Keratinocyte (primary cell): ENCODE results near the gene PAAF1. TPM values are rescaled to one million over a fixed set of nuclear protein-coding genes. Genes with fewer than 3 reads are reported as not detected.

ENCODE experiments used
- DNase-seq: peaks from one replicate; pipeline ENCODE4 v3.0.0-alpha.2; 2011; ENCODE audit warnings: low read depth, missing footprints, low spot score
- FAIRE-seq: peaks from 2 replicates; lab custom pipeline; 2011; peaks lifted over from hg19 to GRCh38; lab: Jason Lieb, UNC
- H2AFZ ChIP-seq: 2 replicates; pipeline ENCODE4 v1.6.0; 2012; ENCODE audit warnings: low read length, control low read depth, inconsistent platforms; ENCODE audit not compliant: control insufficient read depth
- H3K27ac ChIP-seq: 2 replicates; pipeline ENCODE4 v1.5.1; 2011; ENCODE audit warnings: low read length; ENCODE audit not compliant: control insufficient read depth, insufficient read depth
- H3K27me3 ChIP-seq: 3 replicates; pipeline ENCODE4 v1.6.0; 2011; ENCODE audit warnings: low read length; ENCODE audit not compliant: control insufficient read depth, insufficient read depth; ENCODE audit errors: extremely low read depth
- H3K36me3 ChIP-seq, 2 experiments: 2 replicates in 1 of 2; 3 replicates in 1 of 2; pipeline ENCODE4 v1.5.1; 2011; ENCODE audit warnings: low read length in 2 of 2, mild to moderate bottlenecking in 1 of 2; ENCODE audit not compliant: control insufficient read depth in 2 of 2, insufficient read depth in 2 of 2; ENCODE audit errors: extremely low read depth in 1 of 2
- H3K4me1 ChIP-seq: 3 replicates; pipeline ENCODE4 v1.5.1; 2011; ENCODE audit warnings: low read length; ENCODE audit not compliant: control insufficient read depth, insufficient read depth; ENCODE audit errors: extremely low read depth
- H3K4me2 ChIP-seq: 3 replicates; pipeline ENCODE4 v1.6.0; 2011; ENCODE audit warnings: low read depth, low read length; ENCODE audit not compliant: control insufficient read depth, insufficient read depth; ENCODE audit errors: extremely low read depth
- H3K4me3 ChIP-seq, 3 experiments: fragments of 200-600 bp in 1 of 3; sonication (generic) in 1 of 3; 2 replicates in 2 of 3; 3 replicates in 1 of 3; pipeline ENCODE4 v1.5.1; 2011 to 2016; ENCODE audit warnings: low read length in 3 of 3, mild to moderate bottlenecking in 3 of 3, control low read depth in 2 of 3, inconsistent platforms in 1 of 3, low read depth in 1 of 3, mixed read lengths in 1 of 3, mixed run types in 1 of 3, moderate library complexity in 1 of 3; ENCODE audit not compliant: control insufficient read depth in 2 of 3, insufficient read depth in 2 of 3; ENCODE audit errors: extremely low read depth in 1 of 3
- H3K79me2 ChIP-seq: 2 replicates; pipeline ENCODE4 v1.6.0; 2012; ENCODE audit warnings: low read length; ENCODE audit not compliant: control insufficient read depth, insufficient read depth
- H3K9ac ChIP-seq: 3 replicates; pipeline ENCODE4 v1.6.0; 2011; ENCODE audit warnings: low read length; ENCODE audit not compliant: control insufficient read depth, insufficient read depth; ENCODE audit errors: extremely low read depth
- H3K9me1 ChIP-seq: 3 replicates; pipeline ENCODE4 v1.6.0; 2011; ENCODE audit warnings: low read length; ENCODE audit not compliant: control insufficient read depth, insufficient read depth; ENCODE audit errors: extremely low read depth
- H3K9me3 ChIP-seq: 2 replicates; pipeline ENCODE4 v1.5.1; 2012; ENCODE audit warnings: low read depth, low read length; ENCODE audit not compliant: control insufficient read depth
- H4K20me1 ChIP-seq: 3 replicates; pipeline ENCODE4 v1.6.0; 2011; ENCODE audit warnings: low read length; ENCODE audit not compliant: control insufficient read depth, insufficient read depth; ENCODE audit errors: extremely low read depth
- EZH2 ChIP-seq: IDR thresholded peaks from one replicate; pipeline ENCODE4 v1.6.1; 2012; ENCODE audit warnings: inconsistent platforms, mild to moderate bottlenecking, low read length, moderate library complexity
- dilution Hi-C: fragments of 300-500 bp; cut with MboI; formaldehyde crosslinking; loops from one replicate; pipeline ENCODE4 v1.7.0; 2020; ENCODE audit warnings: low sequenced_read_pairs; ENCODE audit not compliant: extremely low pct_ligation_motif_present
- polyA plus RNA-seq, 5 experiments: library from polyadenylated mRNA; depleted of rRNA in 3 of 5; stranded (reverse) in 3 of 5; stranded (forward) in 1 of 5; unstranded in 1 of 5; fragments of >200 nt; gene quantifications; 1 replicate in 1 of 5; 2 replicates in 3 of 5; 3 replicates in 1 of 5; pipeline versions ENCODE4 v1.2.1 to v1.2.3, GENCODE V29; 2011 to 2012; ENCODE audit warnings: missing spikeins in 2 of 5, low read depth in 1 of 5, low replicate concordance in 1 of 5
- TF ChIP-seq, protein P1 (sequence below), 3 experiments: IDR thresholded peaks in 1 of 3; conservative IDR thresholded peaks in 1 of 3; optimal IDR thresholded peaks in 1 of 3; 2 replicates in 2 of 3; 3 replicates in 1 of 3; pipeline versions ENCODE3 to v1.5.1; 2011; ENCODE audit warnings: low read length in 3 of 3, mild to moderate bottlenecking in 3 of 3, moderate library complexity in 2 of 3, control low read depth in 1 of 3, inconsistent platforms in 1 of 3; ENCODE audit not compliant: insufficient read depth in 2 of 3; ENCODE audit errors: extremely low read depth in 1 of 3

The PAAF1 gene
- polyA plus RNA-seq, 1 donor (not counting 4 experiments of a cell fraction or from before 2014, with no cell fraction given), result 19.1 TPM

DNA sequence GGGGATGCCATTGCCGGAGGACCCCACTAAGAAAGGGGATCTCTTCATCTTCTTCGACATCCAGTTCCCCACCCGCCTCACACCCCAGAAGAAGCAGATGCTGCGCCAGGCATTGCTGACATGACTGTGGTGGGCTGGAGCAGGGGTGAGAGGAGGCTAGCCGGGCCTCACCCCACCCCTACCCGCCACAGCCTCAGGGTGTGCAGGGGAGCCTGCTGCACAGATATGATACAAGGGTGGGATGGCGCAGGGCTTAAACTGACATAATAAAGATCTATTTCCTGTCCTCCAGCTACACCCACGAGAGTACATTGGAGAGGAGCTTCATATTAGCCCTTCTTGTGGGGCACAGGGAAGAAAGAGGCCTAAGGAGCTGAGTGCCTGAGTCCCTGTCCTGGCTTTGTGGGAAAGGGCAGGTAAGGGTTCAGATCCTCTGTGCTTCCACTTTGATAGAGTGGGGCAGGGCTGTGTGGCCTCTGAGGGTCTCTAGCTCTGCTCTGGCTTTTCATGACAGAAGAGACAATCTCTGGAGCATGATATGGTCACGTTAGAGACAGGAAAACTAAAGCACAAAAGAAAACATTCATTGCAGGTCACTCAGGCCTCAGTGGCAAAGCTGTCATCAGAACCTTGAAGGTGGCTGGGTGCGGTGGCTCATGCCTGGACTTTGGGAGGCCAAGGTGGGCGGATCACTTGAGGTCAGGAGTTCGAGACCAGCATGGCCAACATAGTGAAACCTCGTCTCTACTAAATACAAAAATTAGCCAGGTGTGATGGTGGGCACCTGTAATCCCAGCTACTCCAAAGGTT, 93.4 kb downstream of the PAAF1 start:
- Histone ChIP-seq H3K9me1 (no peaks in the 10 kb centered on the region), H3K27me3 (no peaks in the 10 kb centered on the region), H3K9me3 (no peaks in the 10 kb centered on the region), H3K27ac (no peak overlapping the region), H3K4me3 (no peak overlapping the region), H4K20me1 (no peaks in the 10 kb centered on the region), H3K36me3 (no peaks in the 10 kb centered on the region), H2AFZ (no peak overlapping the region), H3K9ac (no peak overlapping the region), H3K79me2 (no peaks in the 10 kb centered on the region), H3K4me2 (no peak overlapping the region), H3K4me1 (peaks cover 8% of the 10 kb centered on the region)
- FAIRE-seq (no peak), DNase-seq (no peak)
- dilution Hi-C loops, result no loop called here
- TF ChIP-seq, protein P1, sequence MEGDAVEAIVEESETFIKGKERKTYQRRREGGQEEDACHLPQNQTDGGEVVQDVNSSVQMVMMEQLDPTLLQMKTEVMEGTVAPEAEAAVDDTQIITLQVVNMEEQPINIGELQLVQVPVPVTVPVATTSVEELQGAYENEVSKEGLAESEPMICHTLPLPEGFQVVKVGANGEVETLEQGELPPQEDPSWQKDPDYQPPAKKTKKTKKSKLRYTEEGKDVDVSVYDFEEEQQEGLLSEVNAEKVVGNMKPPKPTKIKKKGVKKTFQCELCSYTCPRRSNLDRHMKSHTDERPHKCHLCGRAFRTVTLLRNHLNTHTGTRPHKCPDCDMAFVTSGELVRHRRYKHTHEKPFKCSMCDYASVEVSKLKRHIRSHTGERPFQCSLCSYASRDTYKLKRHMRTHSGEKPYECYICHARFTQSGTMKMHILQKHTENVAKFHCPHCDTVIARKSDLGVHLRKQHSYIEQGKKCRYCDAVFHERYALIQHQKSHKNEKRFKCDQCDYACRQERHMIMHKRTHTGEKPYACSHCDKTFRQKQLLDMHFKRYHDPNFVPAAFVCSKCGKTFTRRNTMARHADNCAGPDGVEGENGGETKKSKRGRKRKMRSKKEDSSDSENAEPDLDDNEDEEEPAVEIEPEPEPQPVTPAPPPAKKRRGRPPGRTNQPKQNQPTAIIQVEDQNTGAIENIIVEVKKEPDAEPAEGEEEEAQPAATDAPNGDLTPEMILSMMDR (optimal IDR thresholded peaks at IDR 0.05 in 1 of 3, IDR thresholded peaks at IDR 0.05 in 1 of 3, conservative IDR thresholded peaks at IDR 0.05 in 1 of 3; ENCODE audit: extremely low read depth in 1 of 3, insufficient read depth in 2 of 3, low read length in 3 of 3), result no peak
- TF ChIP-seq EZH2, result no peak

DNA sequence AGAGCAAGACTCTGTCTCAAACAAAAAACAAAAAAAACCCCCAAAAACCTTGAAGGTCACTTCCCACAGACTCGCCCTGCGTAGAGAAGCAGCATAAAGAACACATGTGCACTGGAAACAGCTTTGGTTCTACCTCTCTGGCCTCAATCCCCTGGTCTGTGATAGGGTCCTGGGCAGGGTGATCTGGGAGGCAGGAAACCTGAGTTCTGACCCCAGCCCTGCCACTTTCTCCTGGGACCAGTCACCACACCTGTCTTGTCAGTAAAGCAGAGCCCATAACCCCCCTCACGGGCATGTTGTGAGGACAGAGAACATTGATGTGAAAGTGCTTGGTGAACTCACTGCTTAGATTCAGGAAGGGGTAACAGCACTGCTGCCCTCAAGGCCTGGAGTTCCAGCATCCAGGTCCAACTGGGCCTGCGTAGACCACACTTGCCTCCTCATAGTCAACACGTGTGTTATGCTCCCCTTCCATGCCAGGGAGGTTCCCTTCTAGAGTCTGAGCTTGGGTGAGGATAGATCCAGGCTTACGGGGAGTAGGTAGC, 94.4 kb downstream of the PAAF1 start:
- H3K79me2 ChIP-seq, result no peaks in the 10 kb centered on the region
- dilution Hi-C loops, result no loop called here
- no peak overlapping the region for H3K27ac ChIP-seq
- H2AFZ ChIP-seq, result no peak overlapping the region
- H3K9me1 ChIP-seq, result no peaks in the 10 kb centered on the region
- H3K27me3 ChIP-seq, result no peaks in the 10 kb centered on the region
- no peak overlapping the region for H3K4me2 ChIP-seq
- no peak overlapping the region for H3K9ac ChIP-seq
- peaks cover 8% of the 10 kb centered on the region for H3K4me1 ChIP-seq
- H3K4me3 ChIP-seq, result no peak overlapping the region
- no peaks in the 10 kb centered on the region for H3K9me3 ChIP-seq
- no peak for TF ChIP-seq EZH2
- TF ChIP-seq, protein P1 (optimal IDR thresholded peaks at IDR 0.05 in 1 of 3, IDR thresholded peaks at IDR 0.05 in 1 of 3, conservative IDR thresholded peaks at IDR 0.05 in 1 of 3; ENCODE audit: extremely low read depth in 1 of 3, insufficient read depth in 2 of 3, low read length in 3 of 3), result no peak
- H3K36me3 ChIP-seq, result no peaks in the 10 kb centered on the region
- DNase-seq, result no peak
- FAIRE-seq, result no peak
- H4K20me1 ChIP-seq, result no peaks in the 10 kb centered on the region
